ENCODE data around the gene UBE2J1.

DNA sequence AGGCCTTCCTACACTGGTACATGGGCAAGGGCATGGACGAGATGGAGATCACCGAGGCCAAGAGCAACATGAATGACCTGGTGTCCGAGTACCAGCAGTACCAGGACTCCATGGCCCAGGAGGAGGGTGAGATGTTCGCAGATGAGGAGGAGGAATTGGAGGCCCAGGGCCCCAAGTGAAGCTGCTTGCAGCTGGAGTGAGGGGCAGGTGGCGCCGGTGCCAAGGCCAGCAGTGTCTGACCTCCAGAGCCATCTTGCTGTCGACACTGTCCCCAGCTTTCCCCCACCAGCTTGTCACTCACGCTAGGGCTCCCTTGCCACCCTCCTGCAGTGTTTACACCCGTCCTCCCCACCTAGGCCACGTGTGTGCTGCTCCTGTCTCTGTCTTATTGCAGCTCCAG, 49.6 kb downstream of the UBE2J1 start:
- TF ChIP-seq, protein P1, sequence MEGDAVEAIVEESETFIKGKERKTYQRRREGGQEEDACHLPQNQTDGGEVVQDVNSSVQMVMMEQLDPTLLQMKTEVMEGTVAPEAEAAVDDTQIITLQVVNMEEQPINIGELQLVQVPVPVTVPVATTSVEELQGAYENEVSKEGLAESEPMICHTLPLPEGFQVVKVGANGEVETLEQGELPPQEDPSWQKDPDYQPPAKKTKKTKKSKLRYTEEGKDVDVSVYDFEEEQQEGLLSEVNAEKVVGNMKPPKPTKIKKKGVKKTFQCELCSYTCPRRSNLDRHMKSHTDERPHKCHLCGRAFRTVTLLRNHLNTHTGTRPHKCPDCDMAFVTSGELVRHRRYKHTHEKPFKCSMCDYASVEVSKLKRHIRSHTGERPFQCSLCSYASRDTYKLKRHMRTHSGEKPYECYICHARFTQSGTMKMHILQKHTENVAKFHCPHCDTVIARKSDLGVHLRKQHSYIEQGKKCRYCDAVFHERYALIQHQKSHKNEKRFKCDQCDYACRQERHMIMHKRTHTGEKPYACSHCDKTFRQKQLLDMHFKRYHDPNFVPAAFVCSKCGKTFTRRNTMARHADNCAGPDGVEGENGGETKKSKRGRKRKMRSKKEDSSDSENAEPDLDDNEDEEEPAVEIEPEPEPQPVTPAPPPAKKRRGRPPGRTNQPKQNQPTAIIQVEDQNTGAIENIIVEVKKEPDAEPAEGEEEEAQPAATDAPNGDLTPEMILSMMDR (IDR thresholded peaks at IDR 0.05; ENCODE audit: low read length) = no peak
- TF ChIP-seq EZH2phosphoT487 (IDR thresholded peaks at IDR 0.05; ENCODE audit: low read length) = no peak

Measured in MM.1S (cell line).